K562 (cell line): Measurements from ENCODE around the gene CDH5. TPM values are rescaled to one million over a fixed set of nuclear protein-coding genes. Genes with fewer than 3 reads are reported as not detected.
A peak's percentile ranks its signal among the peaks of the same experiment; 100 is the strongest.

Experiments
- ATAC-seq: fragments of 200-7000 bp; cut with Tn5 transposase; 3 replicates; pipeline ENCODE4 v1.9.1; 2020; ENCODE audit warnings: moderate library complexity
- BruUV-seq: library from RNA; stranded (reverse); fragments of 400-500 nt; replicated peaks from 2 replicates; lab custom pipeline; 2021; lab: Mats Ljungman, UMichigan
- CTCF ChIA-PET: fragments of 300-600 bp; formaldehyde crosslinking; extraction: SDS; loops from one replicate; lab custom pipeline; 2021; ENCODE audit warnings: low intra/inter-chr PET ratio; lab: Yijun Ruan, JAX
- POLR2A ChIA-PET: fragments of 300-600, 350-650 bp; sonication (Branson Sonifier 250); formaldehyde crosslinking; extraction: SDS; loops from one replicate; lab custom pipeline; 2021; ENCODE audit warnings: antibody characterized with exemption, inconsistent platforms; lab: Yijun Ruan, JAX
- DNase-seq, 4 experiments: peaks; one replicate each; pipeline versions ENCODE4 v3.0.0 to v3.0.0-alpha.2; 2011 to 2018; ENCODE audit warnings: low spot score in 3 of 4, mixed read lengths in 3 of 4; ENCODE audit errors: extremely low read depth in 1 of 4
- FAIRE-seq: peaks from 2 replicates; lab custom pipeline; 2011; peaks lifted over from hg19 to GRCh38; lab: Jason Lieb, UNC
- H2AFZ ChIP-seq: 2 replicates; pipeline ENCODE4 v1.6.0; 2011; ENCODE audit warnings: low read depth, low read length, control low read depth, inconsistent platforms
- H3K27ac ChIP-seq: fragments of 200-600 bp; 3 replicates; pipeline ENCODE4 v1.8.0; 2011; ENCODE audit warnings: low read depth, mild to moderate bottlenecking, control low read depth, inconsistent platforms, low read length, moderate library complexity, mixed read lengths; ENCODE audit errors: extremely low read depth
- H3K27me3 ChIP-seq, 2 experiments: fragments of 300-600 bp in 1 of 2; 2 replicates in 1 of 2; 3 replicates in 1 of 2; pipeline versions ENCODE4 v1.6.0 to v1.8.0; 2011; ENCODE audit warnings: inconsistent platforms in 2 of 2, low read length in 2 of 2, mild to moderate bottlenecking in 1 of 2, mixed read lengths in 1 of 2, moderate library complexity in 1 of 2; ENCODE audit not compliant: control insufficient read depth in 2 of 2, insufficient read depth in 2 of 2
- H3K36me3 ChIP-seq: fragments of 300-600 bp; 3 replicates; pipeline ENCODE4 v1.8.0; 2011; ENCODE audit warnings: mild to moderate bottlenecking, low read length, inconsistent platforms; ENCODE audit not compliant: control insufficient read depth, insufficient read depth
- H3K4me1 ChIP-seq, 2 experiments: fragments of 200-600 bp in 1 of 2; replicated peaks in 1 of 2; 2 replicates in 1 of 2; 3 replicates in 1 of 2; pipeline versions ENCODE4 v1.5.1 to v1.8.0; 2011; ENCODE audit warnings: inconsistent platforms in 2 of 2, low read length in 2 of 2, mild to moderate bottlenecking in 1 of 2, mixed read lengths in 1 of 2, moderate library complexity in 1 of 2; ENCODE audit not compliant: control insufficient read depth in 2 of 2, insufficient read depth in 2 of 2
- H3K4me2 ChIP-seq: 2 replicates; pipeline ENCODE4 v1.6.1; 2011; ENCODE audit warnings: low read length, control low read depth, inconsistent platforms, mixed read lengths; ENCODE audit not compliant: insufficient read depth
- H3K4me3 ChIP-seq: fragments of 200-600 bp; sonication (generic), shearing (Covaris generic); 2 replicates; pipeline ENCODE4 v1.5.1; 2016; ENCODE audit warnings: control low read depth, inconsistent platforms
- H3K79me2 ChIP-seq: fragments of 200-600 bp; 3 replicates; pipeline ENCODE4 v1.8.0; 2011; ENCODE audit warnings: low read length, inconsistent platforms; ENCODE audit not compliant: control insufficient read depth, insufficient read depth
- H3K9ac ChIP-seq, 2 experiments: 2 replicates each; pipeline versions ENCODE4 v1.6.0 to v1.6.1; 2011; ENCODE audit warnings: low read depth in 2 of 2, low read length in 2 of 2, control low read depth in 1 of 2, inconsistent platforms in 1 of 2, mild to moderate bottlenecking in 1 of 2, mixed read lengths in 1 of 2; ENCODE audit not compliant: insufficient read depth in 1 of 2
- H3K9me1 ChIP-seq: one replicate; pipeline ENCODE4 v1.6.0; 2011; ENCODE audit warnings: inconsistent platforms, mild to moderate bottlenecking, low read length, moderate library complexity; ENCODE audit not compliant: control insufficient read depth, insufficient read depth
- H3K9me3 ChIP-seq: replicated peaks from 2 replicates; pipeline ENCODE4 v1.5.1; 2011; ENCODE audit warnings: low read depth, low read length, inconsistent platforms; ENCODE audit not compliant: control insufficient read depth, insufficient read depth
- H4K20me1 ChIP-seq: replicated peaks from 2 replicates; pipeline ENCODE4 v1.6.1; 2011; ENCODE audit warnings: low read length, inconsistent platforms, mixed read lengths; ENCODE audit not compliant: control insufficient read depth, insufficient read depth
- EWSR1 ChIP-seq: fragments of 450-650 bp; IDR thresholded peaks from 2 replicates; pipeline ENCODE4 v1.6.1; 2018; ENCODE audit warnings: borderline replicate concordance, mild to moderate bottlenecking, low read depth, moderate library complexity; ENCODE audit not compliant: partially characterized antibody
- FOXA3 ChIP-seq, 2 experiments: fragments of 450-650 bp in 1 of 2; sonication (generic) in 1 of 2; formaldehyde crosslinking; IDR thresholded peaks in 1 of 2; conservative IDR thresholded peaks in 1 of 2; 2 replicates each; pipeline versions ENCODE4 v1.4.0 to v1.8.0; 2020 to 2022; ENCODE audit warnings: mild to moderate bottlenecking in 2 of 2, missing genetic modification reagents in 1 of 2
- ZNF140 ChIP-seq: fragments of 250-450 bp; sonication (Bioruptor Pico); IDR thresholded peaks from 2 replicates; pipeline ENCODE4 v1.8.0; 2021; ENCODE audit warnings: moderate library complexity, mild to moderate bottlenecking, inconsistent platforms
- ZNF175 ChIP-seq: fragments of 200-800 bp; sonication (Bioruptor generic); IDR thresholded peaks from 2 replicates; pipeline ENCODE4 v1.6.1; 2016; ENCODE audit warnings: low read depth, mild to moderate bottlenecking, missing genetic modification characterization, missing compliant biosample characterization
- WGBS: fragments of 100-300 bp; shearing (Covaris generic); methylation state at CpG from one replicate; pipeline ENCODE4 v1.1.6; 2016; ENCODE audit warnings: low coverage, mixed read lengths; ENCODE audit not compliant: insufficient coverage; ENCODE audit errors: missing lambda C conversion rate; 5-methylcytosine and 5-hydroxymethylcytosine counted together
- in situ Hi-C: fragments of 300-500 bp; cut with MboI; formaldehyde crosslinking; loops from 4 replicates; pipeline ENCODE4 v1.15.0; 2018; ENCODE audit warnings: inconsistent platforms, mixed read lengths
- intact Hi-C: fragments of 100-400 bp; cut with micrococcal nuclease; formaldehyde crosslinking; loops from 2 replicates; pipeline ENCODE4 v1.14.2; 2022
- polyA plus RNA-seq, 8 experiments: library from polyadenylated mRNA; depleted of rRNA in 4 of 8; stranded (reverse) in 5 of 8; unstranded in 3 of 8; fragments of >200 nt; fragmentation: Nextera tagmentation in 2 of 8; fragmentation: Illumina TruSeq in 1 of 8; extraction: Ambion mirVana in 2 of 8; extraction: Trizol in 1 of 8; gene quantifications; 2 replicates each; pipeline versions ENCODE4 v1.2.1 to v1.2.3, GENCODE V29; 2011 to 2014; ENCODE audit warnings: inconsistent platforms in 1 of 8, missing spikeins in 1 of 8
- total RNA-seq, 7 experiments: library from RNA; depleted of rRNA in 6 of 7; stranded (reverse); fragments of >200 nt in 6 of 7; fragmentation: Illumina TruSeq in 2 of 7; extraction: Trizol in 2 of 7; gene quantifications; 2 replicates each; pipeline versions ENCODE4 v1.2.1 to v1.2.3, GENCODE V29; 2011 to 2021; ENCODE audit warnings: low replicate concordance in 1 of 7
- TF ChIP-seq, protein P1 (sequence below): conservative IDR thresholded peaks from 2 replicates; pipeline ENCODE4 v1.6.1; 2011; ENCODE audit warnings: low read depth, mild to moderate bottlenecking, low read length; ENCODE audit not compliant: control insufficient read depth

Gene CDH5
- total and polyA plus RNA-seq, 9 of the 15 experiments (the other 6 are each of a cell fraction or from before 2014, with no cell fraction given): not detected

DNA sequence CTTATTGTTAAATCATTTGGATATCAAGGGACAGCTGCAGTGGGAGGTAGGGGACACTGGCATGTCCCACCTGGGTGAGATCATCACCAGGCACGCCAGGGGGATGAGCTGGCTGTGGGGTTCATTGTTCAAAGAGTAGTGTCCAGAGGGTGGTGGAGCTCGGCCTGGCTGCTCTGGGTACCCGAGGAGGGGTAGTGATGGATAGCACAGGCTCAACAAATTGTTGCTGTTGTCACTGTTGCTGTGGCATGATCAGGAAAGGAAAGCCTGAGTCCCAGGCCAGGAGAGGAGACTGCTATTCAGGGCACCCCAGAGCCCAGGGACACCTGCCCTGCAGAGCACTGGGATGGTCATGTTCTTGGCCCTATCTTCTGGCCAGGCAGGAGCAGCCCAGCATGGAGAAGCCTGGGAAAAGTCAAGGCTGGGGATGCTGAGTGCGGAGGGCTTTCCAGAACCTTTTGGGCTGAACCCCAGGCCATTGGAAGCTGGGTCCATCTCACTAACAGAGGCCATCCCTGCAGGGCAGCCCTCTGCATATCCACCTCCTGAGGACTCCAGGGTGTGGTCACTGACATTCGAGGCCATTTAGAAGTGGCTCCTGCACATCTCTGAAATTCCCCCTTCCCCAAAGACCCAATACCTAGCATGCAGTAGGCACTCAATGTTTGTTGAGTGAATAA is 72.7 kb downstream of the CDH5 start:
- no TSS peak for BruUV-seq
- Histone ChIP-seq H3K27ac (no peak overlapping the region), H3K9me1 (no peaks in the 10 kb centered on the region), H2AFZ (no peak overlapping the region), H4K20me1 (peaks cover 3% of the 10 kb centered on the region; the same call in 1 of the 2 replicates), H3K4me3 (no peak overlapping the region), H3K79me2 (no peaks in the 10 kb centered on the region), H3K27me3 (peaks cover 11 to 72% of the 10 kb centered on the region in 2 experiments; a peak in 3 of 5 replicates), H3K4me2 (no peak overlapping the region), H3K9me3 (no peaks in the 10 kb centered on the region), H3K4me1 (no peaks in the 10 kb centered on the region), H3K9ac (no peak overlapping the region), H3K36me3 (no peaks in the 10 kb centered on the region)
- POLR2A ChIA-PET: interaction anchor here (0.6 to 1.1 kb wide), 4 partner anchors 29 to 65 kb away, joined by 3 to 5 read pairs (median 3); no protein-coding TSS in a partner anchor
- ATAC-seq (no peak), FAIRE-seq (no peak), DNase-seq (no peak)
- intact Hi-C loops: no loop called here
- no peak for TF ChIP-seq FOXA3 (CRISPR knock-in tag; conservative IDR thresholded peaks at IDR 0.05 in 1 of 2, IDR thresholded peaks at IDR 0.05 in 1 of 2)
- no peak for TF ChIP-seq ZNF140 (CRISPR knock-in tag)
- WGBS: 0% methylated on average over 5 of the region's 5 CpGs
- CTCF ChIA-PET: no interaction called here
- in situ Hi-C loops: no loop called here

- ATAC-seq (no peak), DNase-seq (no peak), FAIRE-seq (no peak)
- WGBS: 2% methylated on average over 9 of the region's 10 CpGs
- no peaks in the 10 kb centered on the region for H3K79me2 ChIP-seq
- TF ChIP-seq ZNF175 (CRISPR knock-in tag) (no peak), EWSR1 (no peak)
- TF ChIP-seq, protein P1, sequence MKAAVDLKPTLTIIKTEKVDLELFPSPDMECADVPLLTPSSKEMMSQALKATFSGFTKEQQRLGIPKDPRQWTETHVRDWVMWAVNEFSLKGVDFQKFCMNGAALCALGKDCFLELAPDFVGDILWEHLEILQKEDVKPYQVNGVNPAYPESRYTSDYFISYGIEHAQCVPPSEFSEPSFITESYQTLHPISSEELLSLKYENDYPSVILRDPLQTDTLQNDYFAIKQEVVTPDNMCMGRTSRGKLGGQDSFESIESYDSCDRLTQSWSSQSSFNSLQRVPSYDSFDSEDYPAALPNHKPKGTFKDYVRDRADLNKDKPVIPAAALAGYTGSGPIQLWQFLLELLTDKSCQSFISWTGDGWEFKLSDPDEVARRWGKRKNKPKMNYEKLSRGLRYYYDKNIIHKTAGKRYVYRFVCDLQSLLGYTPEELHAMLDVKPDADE: no peak
- BruUV-seq: no TSS peak
- intact Hi-C loops: no loop called here
- POLR2A ChIA-PET: interaction anchor here (1.0 to 1.3 kb wide), 2 partner anchors 47 to 66 kb away, joined by 4 to 5 read pairs; no protein-coding TSS in a partner anchor
- H4K20me1 ChIP-seq: 0 out of 2 replicates have a peak, but pooled peaks cover 3% of the 10 kb centered on the region
- H3K36me3 ChIP-seq: no peaks in the 10 kb centered on the region
- no peaks in the 10 kb centered on the region for H3K9me1 ChIP-seq
- peak overlapping the region in 1 of 2 experiments; percentile 36; a peak in 1 of 4 replicates for H3K9ac ChIP-seq
- H3K9me3 ChIP-seq: no peaks in the 10 kb centered on the region
- H2AFZ ChIP-seq: no peak overlapping the region
- H3K27ac ChIP-seq: no peak overlapping the region
- no peak overlapping the region for H3K4me2 ChIP-seq
- CTCF ChIA-PET: no interaction called here
- in situ Hi-C loops: no loop called here
- no peak overlapping the region for H3K4me3 ChIP-seq
- H3K4me1 ChIP-seq: no peaks in the 10 kb centered on the region
- H3K27me3 ChIP-seq: peaks cover 7 to 68% of the 10 kb centered on the region in 2 experiments; a peak in 3 of 5 replicates
Observed at GRCh38 chr16:66440271-66440802, 73.8 kb downstream of the CDH5 start.
